GM18909 (cell line): ENCODE results near the gene SLC9A3.
A peak's percentile ranks its signal among the peaks of the same experiment; 100 is the strongest.

Experiments
- ATAC-seq: cut with Tn5 transposase; IDR thresholded peaks from one replicate; pipeline ENCODE4 v1.9.1; 2021; ENCODE audit warnings: mild to moderate bottlenecking; ENCODE audit not compliant: unreplicated experiment, poor library complexity

SLC9A3 gene

DNA sequence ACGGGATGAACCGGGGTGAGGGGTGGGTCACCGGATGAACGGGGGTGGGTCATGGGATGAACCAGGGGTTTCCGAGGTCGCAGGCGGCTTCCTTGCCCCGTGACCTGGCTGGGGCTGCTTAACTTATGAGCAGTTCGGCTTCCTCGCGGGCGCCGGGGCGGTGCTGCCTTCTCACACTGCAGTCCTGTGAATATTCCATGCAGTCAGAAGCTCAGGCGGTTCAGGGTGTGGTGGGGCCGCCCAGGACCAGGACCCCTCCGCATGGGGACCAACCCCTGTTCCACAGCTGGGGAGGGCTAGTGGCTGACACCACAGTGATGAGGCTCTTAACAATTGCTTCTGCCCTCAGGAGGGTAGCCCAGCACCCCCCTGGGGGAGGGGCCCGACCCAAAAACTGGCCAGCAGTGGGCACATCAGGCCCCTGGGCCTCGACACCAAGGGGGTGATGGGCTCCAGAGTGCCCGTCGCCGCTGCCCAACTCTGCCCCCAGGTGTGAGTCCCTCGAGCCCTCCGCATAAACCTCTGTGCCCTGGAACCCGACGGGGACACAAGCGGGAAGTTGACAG lies 30.9 kb upstream of the SLC9A3 start:
- ATAC-seq = no peak

DNA sequence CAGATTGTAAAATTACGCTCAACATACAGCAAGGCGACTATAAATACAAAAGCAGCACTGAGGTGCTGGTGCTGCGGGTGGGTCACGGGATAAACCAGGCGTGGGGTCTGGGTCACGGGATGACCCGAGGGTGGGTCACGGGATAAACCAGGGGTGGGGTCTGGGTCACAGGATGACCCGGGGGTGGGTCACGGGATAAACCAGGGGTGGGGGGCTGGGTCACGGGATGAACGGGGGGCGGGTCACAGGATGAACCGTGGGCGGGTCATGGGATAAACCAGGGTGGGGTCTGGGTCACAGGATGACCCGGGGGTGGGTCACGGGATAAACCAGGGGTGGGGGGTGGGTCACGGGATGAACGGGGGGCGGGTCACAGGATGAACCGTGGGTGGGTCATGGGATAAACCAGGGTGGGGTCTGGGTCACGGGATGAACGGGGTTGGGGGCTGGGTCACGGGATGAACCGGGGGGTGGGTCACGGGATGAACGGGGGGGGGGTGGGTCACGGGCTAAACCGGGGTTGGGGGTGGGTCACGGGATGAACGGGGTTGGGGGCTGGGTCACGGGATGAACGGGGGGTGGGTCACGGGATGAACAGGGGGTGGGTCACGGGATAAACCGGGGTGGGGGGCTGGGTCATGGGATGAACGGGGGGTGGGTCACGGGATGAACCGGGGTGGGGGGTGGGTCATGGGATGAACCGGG lies 30.2 kb upstream of the SLC9A3 start:
- ATAC-seq = no peak

DNA sequence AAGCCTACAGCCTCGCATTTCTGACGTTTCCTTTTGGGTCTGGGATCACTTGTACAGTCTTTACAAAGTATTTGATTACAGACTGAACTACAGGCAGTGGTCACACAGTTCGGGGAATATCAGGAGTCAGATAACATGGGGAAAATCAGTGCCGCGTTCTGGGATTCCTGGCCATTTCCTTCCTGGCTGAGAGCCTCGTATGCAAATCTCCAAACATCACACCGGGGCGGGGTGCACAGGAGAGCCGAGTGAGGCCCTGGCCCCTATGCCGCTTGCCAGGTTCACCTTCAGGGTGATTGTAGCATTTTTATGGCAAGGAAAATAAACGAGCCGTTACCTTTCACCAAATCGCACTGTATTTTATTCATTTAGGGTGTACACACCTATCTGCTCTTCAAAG lies 29.6 kb upstream of the SLC9A3 start:
- ATAC-seq = no peak

DNA sequence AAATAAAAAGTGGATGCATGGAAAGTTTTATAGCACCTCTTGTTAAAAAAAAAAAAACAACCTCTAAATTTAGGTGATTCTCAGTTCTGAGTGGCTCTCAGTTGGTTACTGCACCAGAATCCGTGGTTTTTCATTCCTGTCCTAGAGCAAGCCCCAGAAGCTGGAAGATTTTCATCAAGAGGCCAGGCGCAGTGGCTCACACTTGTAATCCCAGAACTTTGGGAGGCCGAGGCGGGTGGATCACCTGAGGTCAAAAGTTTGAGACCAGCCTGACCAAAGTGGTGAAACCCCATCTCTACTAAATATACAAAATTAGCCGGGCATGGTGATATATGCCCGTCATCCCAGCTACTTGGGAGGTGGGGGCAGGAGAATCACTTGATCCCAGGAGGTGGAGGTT lies 27.2 kb upstream of the SLC9A3 start:
- no peak for ATAC-seq

DNA sequence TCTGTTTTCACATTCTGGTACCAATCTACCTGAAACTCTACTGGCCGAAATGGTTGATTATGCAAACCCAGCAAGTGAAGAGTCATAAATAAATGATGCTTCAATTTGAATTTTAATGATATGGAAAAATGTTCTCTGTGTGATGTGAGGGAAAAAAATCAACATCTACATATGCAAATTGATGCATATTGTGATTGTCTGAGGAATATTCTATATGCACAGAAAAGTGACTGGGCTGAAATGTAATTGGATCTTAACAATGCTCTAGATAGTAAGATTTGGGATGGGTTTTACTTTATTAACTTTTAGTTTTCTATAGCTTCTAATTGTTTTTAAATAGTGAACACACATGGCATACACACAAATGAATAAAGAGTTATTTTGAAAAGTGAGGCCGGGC lies 25.0 kb upstream of the SLC9A3 start:
- no peak for ATAC-seq

DNA sequence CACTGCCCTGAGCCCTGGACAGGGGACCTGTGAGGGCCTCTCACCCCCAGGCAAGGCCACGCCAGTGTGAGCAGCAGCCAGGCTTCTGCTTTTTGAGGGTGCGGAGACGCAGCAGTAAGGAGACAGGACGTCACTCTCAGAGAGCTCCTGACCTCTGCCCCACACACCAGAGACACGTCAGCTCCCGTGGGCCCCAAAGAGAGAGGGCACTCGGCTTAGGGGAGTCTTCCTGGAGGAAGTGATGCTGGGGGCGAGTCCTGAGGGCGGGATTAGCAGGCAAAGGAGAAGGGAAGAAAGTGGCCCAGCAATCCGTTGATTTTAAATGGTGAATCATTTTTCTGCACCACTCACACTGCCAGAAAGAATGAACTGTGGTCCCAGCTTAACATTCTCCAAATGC lies 24.0 kb upstream of the SLC9A3 start:
- no peak for ATAC-seq

DNA sequence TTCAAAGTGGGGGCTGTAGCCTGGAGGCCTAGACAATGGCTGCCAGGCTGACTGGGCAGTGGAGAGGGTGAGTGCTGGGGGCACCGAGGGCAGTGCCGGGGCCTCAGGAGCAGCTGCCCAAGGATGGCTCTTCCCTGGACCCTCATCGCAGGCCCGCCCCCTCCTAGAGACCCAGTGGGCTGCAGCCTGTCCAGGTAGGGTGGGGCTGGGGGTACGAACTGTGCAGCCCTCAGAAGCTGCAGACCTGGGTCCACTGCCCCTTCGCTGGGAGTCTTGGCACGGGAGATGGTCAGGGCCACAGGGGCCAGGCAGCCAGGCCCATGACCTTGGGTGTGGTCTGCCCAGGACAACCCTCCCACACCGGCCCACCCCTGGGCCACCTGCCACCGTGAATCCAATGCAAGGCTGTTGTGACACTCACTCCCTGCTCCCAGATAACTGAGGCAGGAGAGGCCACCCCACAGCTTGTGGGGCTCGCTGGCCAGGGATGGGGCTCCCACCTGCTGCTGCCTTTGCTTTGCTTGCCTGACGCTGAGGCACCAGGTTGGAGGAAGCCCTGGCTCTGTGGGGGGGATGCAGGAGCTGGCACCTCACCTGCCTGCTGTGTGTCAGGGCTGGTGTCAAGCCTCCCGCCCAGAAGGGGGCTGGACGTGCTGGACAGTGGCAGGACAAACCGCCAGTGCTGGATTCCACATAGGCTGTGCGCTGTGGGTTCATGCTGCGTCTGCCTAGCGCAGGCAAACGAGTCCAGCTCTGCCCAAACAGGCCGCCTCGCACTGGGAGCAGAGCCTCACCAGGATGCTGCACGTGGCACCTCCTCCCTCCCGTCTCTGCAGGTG lies 23.1 kb upstream of the SLC9A3 start:
- no peak for ATAC-seq

DNA sequence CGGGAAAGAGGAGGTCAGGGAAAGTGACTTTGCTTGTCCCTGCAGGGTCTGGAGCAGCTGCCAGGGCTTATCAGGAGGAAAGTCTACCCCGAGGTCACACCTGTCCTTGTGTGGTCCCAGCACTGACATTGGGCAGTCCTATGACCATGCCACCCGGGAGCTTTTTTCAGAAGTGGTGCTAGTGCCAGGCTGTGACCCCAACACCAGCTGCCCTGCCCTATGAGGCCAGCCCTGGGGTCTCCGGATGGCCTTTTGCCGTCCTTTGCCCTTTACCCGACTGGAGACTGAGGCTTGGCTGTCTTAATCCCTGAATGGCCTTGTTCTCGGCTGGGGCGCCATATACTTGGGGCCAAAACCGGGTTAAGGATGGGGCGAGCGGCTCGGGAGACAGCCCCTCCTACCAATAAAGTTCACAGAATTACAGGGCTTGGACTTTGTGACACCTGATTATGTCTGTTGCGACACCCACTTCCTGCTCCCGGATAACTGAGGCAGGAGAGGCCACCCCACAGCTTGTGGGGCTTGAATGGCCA lies 22.2 kb upstream of the SLC9A3 start:
- ATAC-seq = no peak

DNA sequence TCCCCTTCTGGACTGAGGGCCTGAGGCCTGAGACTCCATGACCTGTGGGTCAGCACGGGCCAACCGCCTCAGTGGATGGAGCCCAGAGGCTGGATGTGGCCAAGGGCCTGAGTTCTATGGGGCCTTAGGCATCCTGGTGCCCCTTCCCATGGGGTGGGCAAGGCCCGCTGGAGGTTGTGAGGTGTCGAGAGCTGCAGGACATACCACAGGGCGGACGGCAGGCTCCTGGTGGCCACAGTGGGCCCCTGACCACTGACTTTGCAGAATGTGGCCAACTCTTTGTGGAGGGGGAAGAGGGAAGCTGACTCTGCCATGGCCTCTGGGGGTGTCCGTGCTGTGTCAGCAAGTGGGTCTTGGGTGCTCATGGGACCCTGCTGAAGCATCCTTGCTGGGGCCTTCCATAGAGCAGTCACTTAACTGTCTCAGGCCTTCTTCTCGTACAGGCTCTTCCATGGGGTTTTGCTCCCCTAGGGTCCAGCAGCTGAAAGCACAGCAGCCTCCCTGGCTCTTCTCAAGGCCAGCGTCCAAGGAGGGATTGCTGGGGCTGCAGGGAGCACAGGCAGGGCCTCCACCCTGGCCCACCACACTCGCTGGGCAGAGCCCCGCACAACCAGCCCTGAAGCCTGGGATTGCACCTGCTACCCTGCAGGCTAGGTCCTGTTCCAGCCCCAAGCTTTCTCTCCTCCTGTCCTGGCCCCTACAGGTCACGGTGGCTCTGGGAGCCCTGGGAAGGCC lies 21.6 kb upstream of the SLC9A3 start:
- no peak for ATAC-seq

DNA sequence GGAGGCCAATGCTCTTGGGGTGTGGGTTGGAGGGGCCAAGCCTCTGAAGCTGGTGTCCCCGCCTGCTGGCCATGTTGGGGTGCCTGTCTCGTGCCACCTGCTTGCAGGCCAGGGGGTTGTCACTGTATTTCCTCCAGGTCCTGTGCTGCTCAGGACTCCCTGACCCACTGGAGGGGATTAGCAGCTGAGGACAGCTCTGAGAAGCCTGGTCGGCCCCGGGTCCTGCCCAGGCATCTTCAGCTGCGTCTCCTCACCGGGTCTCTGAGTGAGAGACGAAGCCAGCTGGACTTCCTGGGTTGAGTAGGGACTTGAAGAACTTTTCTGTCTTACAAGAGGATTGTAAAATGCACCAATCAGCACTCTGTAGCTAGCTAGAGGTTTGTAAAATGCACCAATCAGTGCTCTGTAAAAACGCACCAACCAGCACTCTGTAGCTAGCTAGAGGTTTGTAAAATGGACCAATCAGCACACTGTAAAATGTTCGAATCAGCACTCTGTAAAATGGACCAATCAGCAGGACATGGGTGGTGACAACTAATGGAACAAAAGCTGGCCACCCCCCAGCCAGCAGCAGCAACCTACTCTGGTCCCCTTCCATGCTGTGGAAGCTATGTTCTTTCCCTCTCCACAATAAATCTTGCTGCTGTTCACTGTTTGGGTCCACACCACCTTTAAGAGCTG lies 20.6 kb upstream of the SLC9A3 start:
- no peak for ATAC-seq

DNA sequence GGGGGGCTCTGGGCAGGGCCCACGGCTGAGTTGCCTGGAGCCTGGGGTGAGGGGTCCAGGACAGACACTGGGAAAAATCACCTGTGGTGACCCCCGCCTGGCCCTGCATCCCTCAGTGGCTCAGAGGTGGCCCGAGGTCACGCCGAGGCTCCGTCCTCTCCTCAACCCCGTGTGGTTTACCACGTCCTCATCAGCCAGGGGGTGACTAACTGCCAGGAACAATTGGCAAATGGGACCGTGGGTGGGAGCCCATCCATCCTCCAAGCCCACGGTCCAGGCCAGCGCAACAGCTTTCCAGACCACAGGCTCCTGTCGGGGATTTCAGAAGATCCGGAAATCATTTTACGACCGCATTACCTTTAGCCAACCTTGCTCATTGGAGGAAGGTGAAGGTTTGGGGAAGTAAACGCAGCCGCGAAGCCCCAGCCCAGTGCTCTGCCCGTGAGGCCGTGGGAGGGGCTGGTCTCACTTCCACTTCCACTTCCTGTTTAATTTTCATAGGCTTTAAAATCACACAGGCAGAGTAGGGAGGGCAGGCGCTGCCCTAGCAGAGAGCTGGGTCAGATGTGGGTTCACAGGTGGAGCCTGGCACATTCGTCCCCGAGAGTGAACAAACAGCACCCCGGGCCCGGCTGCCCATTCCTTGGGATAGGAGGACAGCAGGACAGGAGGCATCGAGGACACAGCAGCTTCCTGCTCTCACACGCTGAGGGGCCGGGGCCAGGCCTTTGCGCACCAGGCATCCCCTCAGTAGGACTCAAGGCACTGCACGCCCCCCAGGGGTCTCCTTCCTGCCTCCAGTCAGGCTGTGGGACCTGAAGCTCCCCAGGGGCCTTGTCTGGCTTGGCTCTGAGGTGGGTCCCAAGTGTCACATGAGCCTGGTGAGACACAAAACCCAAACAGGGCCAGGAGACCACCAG lies 19.8 kb upstream of the SLC9A3 start:
- ATAC-seq = peak; percentile 93

DNA sequence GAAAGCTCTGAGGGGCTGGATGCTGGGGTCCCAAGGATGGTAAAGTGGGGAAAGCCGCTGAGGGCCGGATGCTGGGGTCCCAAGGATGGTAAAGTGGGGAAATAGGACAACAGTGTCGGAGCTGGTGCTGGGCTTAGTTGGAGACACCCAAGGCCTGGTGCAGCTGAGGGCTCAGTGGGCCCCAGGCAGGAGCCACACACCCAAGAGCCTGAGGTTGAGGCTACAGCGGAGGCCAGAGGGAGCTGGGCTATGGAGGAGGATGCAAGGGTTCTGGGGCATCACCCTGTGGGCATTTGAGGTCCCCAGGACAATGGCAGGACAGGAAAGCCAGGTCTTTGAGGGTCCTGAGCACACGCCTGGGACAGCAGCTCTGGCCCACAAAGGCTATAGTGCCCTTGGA lies 19.1 kb upstream of the SLC9A3 start:
- no peak for ATAC-seq

DNA sequence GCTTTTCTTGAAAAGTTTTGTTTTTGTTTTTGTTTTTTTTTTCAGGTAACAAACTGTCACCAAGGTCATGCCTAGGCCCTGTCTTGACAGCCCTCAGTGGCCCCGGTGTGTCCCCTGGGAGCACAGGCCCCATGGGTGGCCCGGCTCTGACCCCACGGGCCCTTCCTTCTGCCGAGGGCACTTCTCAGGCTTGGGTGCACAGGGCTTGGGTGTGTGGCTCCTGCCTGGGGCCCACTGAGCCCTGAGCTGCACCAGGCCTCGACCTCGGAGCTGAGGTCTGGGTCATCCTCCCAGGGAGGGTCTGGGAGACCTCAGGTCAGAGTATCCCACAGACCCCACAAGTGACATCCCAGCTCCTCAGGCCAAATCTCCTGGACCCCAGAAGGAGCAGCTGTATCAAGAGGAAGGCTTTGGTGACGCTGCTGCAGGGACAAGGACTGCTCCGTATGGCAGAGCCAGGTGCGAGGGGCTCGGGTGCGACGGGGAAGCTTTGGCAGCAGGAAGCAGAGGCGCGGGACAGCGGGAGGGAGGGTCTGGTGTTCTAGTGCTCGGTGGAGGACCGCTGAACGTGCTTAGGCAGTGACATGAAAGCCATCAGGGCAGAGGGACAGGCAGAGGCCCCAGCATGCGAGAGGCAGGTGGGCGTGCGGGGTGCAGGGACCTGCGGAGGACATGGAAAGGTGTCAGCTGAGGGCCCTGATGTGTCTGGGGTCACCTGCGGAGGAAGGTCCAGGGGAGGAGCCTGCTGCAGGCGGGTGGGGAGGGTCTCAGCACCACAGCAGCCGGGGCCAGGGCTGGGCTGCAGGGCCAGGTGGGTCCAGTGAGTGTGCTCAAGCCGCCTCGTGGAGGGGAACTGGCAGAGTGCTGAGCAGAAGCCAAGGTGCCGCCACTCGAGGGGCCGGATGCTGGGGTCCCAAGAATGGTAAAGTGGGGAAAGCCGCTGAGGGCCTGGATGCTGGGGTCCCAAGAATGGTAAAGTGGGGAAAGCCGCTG lies 18.4 kb upstream of the SLC9A3 start:
- ATAC-seq = no peak

DNA sequence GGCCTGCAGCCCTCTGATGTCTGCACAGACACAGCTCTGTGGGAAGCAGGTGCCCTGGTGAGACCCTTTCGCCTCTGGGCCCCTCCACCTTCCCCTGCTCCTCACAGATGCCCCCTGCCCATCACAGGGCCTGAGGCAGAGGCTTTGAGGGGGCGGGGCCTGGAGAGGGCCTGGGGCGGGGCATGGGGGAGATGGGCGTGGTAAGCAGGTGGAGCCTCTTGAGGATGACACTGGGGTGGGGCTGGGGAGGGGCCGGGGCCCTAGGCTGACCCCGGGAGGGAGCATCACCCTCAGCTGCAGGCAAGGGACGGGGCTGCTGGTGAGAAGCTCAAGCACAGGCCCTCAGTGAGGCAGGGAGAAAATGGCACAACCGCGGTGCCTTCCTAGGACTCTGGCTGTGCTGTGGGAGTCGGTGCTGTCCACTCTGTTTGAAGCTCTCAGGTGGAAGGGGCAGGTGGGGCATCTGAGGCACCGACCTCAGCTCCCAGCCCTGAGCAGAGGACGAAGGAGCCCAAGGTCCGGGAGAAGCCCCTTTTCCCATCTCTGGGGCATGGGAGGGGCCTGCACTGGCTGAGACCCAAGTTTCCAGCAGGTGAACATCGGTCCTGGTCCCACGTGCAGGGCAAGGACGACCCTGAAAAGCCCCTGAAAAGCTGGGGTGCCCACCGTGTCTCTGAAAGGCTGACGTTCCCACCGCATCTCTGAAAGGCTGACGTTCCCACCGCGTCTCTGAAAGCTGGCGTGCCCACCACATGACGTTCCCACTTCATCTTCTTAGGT lies 17.5 kb upstream of the SLC9A3 start:
- ATAC-seq = no peak

DNA sequence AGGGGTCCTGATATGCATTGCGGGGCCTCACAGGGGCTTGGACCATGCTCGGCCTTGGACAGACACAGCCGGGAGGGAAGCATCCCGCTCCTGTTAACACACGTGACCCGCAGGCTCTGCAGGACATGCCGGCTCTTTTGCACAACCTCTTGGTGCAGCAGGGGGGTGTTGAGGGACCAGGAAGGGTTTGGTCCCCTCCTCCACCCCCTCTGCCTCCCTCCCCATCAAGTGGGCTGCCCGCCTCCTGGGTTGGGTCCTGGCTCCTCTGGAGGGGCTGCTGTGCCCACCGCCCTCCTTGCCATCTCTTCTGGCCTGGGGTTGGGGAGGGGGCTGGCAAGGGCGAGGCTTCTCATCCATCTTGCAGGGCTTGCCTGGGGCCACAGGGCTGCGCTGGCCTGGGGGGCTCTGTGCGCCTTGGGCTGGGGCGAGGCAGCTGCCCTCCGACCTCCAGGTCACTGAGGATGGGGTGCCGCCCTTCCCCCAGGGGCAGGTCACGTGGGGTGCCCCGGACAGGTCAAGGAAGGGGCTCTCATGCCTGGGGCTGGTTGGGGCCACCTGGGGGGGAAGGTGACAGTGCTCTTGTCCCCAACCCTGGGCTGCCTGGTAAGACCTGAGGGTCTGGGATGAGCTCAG lies 16.8 kb upstream of the SLC9A3 start:
- ATAC-seq = no peak

DNA sequence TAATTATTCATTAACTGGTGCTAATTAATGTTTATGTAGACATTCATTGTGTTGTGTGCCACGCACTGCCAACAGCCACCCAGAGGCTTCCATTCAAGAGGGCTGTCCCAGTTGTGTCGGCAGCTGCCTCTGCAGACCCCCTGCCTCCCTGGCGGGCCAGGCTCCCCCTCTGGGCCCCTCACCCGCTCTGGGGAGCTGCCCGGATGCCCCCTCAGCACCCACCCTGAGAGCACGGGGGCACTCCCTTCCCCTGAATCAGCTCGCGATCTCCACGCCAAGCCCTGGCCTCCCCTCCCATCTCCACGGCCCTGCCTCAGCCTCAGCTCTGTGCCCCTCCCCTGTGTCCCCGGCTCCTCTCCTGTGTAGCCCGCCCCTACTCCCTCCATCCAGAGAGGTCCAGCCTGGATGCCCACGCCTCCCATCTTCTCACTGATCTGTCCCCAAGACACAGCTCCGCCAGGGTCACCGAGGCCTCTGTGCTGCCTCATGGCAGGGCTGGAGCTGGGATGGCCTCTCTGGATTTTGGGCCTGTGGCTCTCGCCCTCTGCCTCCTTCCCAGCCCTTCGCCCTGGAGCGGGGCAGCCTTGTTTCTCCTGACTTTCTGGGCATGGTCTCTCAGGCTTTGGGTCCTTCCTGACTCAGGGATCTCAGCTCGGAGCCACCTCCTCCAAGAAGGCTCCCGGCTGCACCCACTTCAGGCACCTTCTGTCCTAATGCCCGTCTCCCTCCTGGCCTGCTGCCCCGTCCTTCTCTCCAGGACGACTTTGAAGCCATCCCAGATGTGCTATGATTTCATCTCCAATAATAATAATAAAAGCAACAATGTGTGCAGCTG lies 16.0 kb upstream of the SLC9A3 start:
- no peak for ATAC-seq
